Muscle of back (tissue), 10 donors: Measurements from ENCODE around the gene MRPL30. TPM values are rescaled to one million over a fixed set of nuclear protein-coding genes. Genes with fewer than 3 reads are reported as not detected.

Experiments used
- polyA plus RNA-seq, 10 donors: library from polyadenylated mRNA; unstranded; fragments of 120-200 nt; gene quantifications; one replicate each; pipeline ENCODE4 v1.2.1, GENCODE V29; 2013; ENCODE audit not compliant: insufficient read length in 10 of 10

The MRPL30 gene
- polyA plus RNA-seq, 10 donors = 34.7 to 50.1 (median 41.5) TPM

Other genes starting within 250 kb of the MRPL30 start
- gene CRACDL, start 245.0 kb upstream of the MRPL30 start, polyA plus RNA-seq = 1 to 10 TPM; 1.2 to 3.0 (median 1.8) TPM
- gene C2orf15, start 39.5 kb upstream of the MRPL30 start, polyA plus RNA-seq = under 1 TPM; 0.13 to 0.71 (median 0.55) TPM
- 1 to 10 TPM; 1.3 to 3.9 (median 2.4) TPM for gene TSGA10, start 26.2 kb upstream of the MRPL30 start, polyA plus RNA-seq
- gene LIPT1, start 26.2 kb upstream of the MRPL30 start, polyA plus RNA-seq = 10 to 100 TPM in 1 of 10 donors, 1 to 10 TPM in 9; 6.3 to 11.6 (median 9.0) TPM
- gene MITD1, start 126 bp upstream of the MRPL30 start, polyA plus RNA-seq = 10 to 100 TPM; 17.4 to 30.9 (median 23.4) TPM
- gene LYG2, start 74.5 kb downstream of the MRPL30 start, polyA plus RNA-seq = under 1 TPM in 3 of 10 donors, not detected in 7; 0.26 to 0.73 (median 0.56) TPM
- 1 to 10 TPM in 9 of 10 donors, under 1 TPM in 1; 0.91 to 4.6 (median 2.0) TPM for gene LYG1, start 120.0 kb downstream of the MRPL30 start, polyA plus RNA-seq
- 10 to 100 TPM; 22.4 to 27.9 (median 25.1) TPM for gene TXNDC9, start 155.1 kb downstream of the MRPL30 start, polyA plus RNA-seq
- 10 to 100 TPM; 45.7 to 64.2 (median 56.4) TPM for gene EIF5B, start 156.2 kb downstream of the MRPL30 start, polyA plus RNA-seq